Anterior cingulate cortex (tissue), 58 donors: ENCODE measurements around the gene SLCO3A1.
A peak's percentile ranks its signal among the peaks of the same experiment; 100 is the strongest.

ENCODE experiments used
- DNase-seq, 58 donors: peaks; one replicate each; lab custom pipeline; 2025; lab: John Stamatoyannopoulos, UW

The SLCO3A1 gene

DNA sequence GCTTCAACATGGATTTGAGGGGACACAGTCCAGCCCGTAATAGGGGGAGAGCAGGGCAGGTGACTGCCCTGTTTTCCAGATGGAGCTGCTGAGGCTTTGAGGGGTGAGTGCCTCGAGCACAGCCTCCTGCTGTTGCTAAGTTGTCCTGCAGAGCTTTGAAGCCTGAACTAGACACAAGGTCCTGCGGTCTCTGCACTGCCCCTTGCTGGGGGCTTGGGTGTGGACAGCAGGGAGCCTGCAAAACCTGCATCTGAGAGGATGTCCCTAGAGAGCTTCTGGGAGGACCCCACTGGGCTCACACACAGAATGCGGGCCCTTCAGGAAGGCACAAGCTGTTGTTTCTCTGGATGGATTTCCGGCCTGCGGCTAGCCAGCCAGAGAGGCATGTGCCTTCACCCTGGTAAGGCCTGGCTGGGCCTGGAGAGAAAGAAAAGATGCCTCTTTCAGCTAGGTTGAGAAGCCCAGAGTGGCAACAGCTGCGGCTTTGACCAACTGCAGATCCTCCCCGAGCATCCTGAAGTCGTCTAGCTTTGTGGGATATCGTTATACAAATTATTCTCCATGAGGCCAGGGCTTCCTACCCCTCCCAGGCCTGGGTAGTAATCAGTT is 226.2 kb downstream of the SLCO3A1 start:
- DNase-seq: no peak

GRCh38 chr15:92082006-92082843 is 228.7 kb downstream of the SLCO3A1 start:
- peak in 53 of 58 donors; percentile 8 to 87 (median 52) for DNase-seq

DNA sequence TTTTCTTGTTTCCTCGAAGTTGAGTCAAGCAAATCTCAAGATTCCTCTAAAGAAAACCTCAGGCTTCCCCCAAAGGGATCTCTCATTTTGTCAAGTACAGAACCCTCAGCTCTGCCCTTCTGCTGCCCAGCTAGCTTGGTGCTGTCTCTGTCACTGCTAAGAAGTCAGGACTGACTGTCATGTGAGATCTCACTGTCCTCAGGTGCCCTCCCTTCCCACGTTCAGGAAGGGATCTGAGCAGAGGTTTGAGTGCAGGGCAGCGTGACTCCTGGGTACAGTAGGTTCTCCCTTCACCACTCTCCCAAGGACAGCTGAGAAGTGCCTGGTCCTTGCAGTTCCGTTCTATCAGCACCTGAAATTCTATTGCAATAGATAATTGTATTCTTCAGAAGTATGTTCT is 229.7 kb downstream of the SLCO3A1 start:
- DNase-seq: no peak

DNA sequence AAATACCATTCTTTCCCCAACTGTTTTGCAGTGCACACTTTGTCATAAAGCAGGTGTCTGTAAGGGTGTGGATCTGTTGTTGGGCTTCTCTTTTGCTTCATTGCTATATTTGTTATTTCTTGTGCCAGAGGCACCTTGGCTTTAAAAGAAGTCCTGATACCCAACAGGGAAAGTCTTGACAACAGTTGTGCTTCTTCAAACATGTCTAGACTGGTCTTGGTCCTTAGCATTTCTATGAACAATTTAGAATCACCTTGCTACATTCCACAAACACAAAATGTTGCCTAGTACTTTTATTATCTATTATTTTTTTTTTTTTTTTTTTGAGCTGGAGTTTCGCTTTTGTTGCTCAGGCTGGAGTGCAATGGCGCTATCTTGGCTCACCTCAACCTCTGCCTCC is 233.7 kb downstream of the SLCO3A1 start:
- DNase-seq: no peak

DNA sequence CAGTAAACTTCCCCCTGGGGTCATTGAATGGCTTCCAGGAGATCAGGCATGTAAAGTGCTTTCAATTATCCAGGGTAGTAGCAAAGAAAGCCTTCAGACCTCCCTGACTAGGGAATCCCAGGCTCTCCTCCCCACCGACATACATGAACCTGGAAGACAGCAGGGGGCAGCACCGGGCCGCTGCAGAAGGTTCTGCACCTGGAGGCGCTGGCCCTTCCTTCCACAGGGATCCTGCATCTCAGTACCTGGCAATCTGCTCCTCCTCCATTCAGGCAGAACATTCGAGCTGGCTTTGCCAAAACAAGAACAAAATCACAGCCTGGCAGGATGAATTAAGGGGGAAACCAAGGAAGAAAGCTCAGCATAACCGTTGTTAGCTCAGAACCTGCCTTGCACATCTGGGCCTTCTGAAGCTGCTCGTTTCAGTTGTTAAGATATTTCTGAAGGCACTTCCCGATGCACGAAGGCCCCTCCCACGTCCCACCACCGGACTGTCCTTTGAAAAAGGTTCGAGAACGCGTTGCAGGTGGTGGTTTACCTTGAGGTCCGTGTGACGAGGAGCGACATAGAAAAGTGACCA is 237.7 kb downstream of the SLCO3A1 start:
- DNase-seq: peak in 28 of 58 donors; percentile 5 to 66 (median 20)

DNA sequence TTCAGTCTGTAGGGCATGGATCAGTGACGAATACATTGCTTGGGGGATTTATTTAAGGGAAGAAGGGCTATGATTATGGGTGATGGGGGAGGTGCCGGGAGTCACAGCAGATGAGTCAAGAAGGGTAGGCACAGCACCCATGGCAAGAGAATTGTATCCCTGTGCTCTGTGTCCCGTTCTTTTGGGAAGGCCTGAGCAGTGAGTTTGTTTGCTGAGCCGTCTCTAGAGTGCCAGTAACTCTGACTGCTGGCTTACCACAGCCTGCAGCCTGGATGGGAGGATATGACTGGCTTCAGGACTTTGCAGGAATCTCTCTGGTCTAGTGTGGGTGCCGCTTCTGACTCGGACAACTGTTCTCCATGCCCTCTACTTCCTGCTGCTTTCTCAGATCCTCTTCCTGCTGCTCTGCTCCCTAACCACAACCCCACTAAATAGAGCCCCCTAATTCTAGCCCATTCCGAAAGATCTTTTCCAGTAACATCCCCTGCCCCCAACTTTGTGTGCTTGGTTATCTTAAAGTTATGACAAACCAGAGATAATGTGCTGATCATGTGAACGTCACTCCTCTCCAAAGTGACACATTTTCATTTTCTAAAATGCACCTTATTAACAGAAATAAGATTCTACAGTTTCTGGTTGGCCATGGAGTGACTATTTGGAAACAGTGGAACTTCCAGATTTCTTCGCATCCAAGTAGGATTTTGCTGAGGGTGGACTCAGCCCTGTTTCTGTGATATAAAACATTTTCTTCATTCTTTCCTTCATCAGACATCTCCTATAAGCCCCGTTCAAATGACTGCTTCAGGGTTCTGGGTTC is 239.0 kb downstream of the SLCO3A1 start:
- DNase-seq: no peak

DNA sequence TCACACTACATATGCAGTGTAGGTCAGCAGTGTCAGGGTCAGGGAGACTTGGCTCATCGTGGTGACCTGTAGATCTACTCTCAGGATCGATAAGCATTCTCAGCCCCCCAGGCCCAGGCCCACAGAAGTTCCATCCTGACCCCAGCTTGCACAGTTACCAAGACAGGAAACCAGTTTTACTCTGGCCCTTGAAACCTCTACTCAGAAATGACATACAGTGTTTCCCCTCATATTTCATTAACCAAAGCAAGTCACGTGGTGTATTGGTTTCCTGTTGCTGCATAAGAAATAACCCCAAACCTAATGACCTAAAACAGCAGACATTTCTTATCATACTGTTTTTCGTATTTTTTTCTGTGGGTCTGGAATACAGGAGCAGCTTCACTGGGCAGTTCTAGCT is 242.2 kb downstream of the SLCO3A1 start:
- DNase-seq: no peak

- DNase-seq: peak in 36 of 58 donors; percentile 4 to 56 (median 24)
Measured at GRCh38 chr15:92097474-92098178, 244.1 kb downstream of the SLCO3A1 start.

DNA sequence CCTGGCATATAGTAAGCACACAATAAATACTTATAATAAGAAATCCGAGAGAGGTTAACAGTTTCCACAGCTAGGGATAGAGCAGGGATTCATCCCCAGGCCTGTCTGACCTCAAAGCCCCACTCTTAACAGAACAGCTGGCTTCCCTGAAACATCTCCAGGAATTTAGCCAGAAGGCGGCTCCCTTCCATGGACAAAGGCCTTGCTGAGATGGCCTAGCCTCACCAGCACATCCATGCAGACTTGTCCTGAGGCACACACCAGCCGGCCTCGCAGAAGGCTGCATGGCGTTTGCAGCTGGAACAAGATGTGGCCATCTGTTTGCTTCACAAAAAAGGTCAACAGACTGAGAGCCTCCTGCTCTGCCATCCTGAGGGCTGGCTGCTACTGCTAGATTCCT is 245.4 kb downstream of the SLCO3A1 start:
- DNase-seq: peak in 39 of 58 donors; percentile 4 to 82 (median 41)

DNA sequence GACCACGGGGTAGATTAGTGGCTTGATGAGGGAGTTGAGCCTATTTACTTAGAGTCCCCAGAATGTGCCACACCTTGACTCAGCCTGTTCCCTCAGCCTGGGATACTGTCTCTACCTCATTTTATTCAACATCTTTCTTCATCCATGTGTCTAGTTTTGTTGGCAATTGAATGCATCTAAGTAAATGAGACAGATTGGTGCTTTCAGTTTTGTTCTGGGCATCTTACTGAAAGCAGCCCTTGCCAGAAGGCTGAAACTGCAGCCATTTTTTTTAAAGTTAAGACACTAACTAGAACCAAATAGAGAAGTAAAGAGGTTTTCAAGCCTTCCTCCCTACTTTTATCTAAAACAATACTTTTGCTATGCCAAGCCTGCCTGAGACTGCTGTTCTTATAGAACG is 246.8 kb downstream of the SLCO3A1 start:
- DNase-seq: no peak

GRCh38 chr15:92100751-92101150 is 247.2 kb downstream of the SLCO3A1 start:
- DNase-seq: no peak

DNA sequence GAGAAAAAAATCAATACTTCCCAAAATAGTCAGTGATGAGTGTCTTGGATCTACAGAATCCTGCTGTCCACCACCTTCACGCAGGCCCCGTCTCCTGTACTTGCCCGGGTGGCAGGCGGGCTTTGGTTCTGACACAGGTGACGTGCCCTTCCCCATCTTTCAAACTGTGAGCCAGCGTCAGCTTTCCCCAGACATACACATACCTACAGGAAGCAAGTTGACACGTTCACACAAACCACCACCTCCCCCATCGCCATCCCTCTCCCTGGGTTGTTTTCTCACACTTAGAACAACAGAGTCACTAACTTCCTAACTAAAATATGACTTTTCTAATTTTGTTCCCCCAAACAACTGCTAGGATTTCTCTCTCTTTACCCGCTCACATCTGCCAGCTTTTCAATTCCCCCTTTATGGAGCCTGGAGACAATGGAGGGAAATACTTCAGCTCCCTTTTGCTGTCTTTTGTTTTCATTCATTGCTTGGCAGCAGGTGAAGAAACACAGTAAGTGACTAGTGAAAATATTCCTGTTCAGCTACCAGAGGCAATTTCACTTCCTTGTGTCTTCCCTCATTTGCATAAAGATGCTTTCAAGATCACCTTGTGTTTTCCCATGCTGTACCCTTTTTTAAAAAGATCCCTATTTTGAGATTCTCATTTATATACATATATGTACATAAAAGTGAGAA is 248.3 kb downstream of the SLCO3A1 start:
- no peak for DNase-seq

DNA sequence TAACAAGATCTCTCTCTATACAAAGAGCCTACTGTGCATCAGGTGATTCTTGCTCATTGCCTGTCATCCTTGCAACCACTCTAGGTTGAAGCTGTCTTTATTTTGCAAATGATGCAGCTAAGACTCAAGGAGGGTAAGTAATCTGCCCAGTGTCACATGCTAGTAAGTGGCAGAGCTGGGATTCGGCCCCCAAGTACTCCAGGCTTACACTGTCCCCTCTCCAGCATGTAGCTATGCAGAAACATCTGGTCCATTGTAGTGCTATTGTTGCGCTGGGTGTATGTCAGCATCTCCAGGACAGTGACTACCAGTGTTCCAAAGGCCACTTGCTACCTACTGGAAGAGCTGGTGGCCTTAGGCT is 248.9 kb downstream of the SLCO3A1 start:
- no peak for DNase-seq

GRCh38 chr15:92104072-92104471 is 250.6 kb downstream of the SLCO3A1 start:
- no peak for DNase-seq

DNA sequence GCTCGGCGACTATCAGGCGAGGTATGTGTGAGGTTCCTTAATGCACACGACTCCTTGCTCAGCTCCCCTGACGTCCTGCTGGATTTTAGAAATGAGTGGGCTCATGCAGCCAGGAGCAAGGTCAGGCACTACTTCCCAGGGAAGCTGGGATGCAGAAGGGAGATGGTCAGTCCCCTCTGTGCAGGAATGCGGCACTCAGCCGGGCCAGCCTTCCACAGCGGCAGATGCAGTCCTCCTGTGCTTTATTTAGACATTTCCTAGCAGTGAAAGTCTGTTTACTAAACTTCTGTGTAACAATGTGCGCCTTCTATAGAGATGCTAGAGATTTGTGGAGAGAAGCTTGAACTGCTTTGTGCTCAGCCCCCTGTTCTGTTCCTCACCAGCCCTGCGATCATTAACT is 252.1 kb downstream of the SLCO3A1 start:
- DNase-seq: no peak

DNA sequence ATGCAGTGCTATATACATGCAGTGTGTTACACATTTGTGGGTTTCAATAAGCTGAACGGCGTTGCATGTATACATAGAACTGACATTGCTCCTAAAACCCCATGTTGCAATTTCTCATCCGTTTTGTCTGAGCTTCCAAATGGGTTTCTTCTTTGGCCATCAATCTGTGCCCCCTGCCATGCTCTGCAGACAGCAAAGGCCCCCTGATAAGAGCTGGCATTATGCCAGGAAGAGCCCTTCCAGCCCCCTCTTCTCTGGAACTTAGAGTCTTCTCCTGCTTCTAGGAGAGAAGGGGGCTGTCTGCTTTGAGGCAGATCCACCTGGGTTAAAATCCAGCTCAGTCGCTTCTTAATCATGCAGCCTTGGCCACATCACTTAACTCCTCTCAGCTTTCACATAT is 254.0 kb downstream of the SLCO3A1 start:
- DNase-seq: no peak

DNA sequence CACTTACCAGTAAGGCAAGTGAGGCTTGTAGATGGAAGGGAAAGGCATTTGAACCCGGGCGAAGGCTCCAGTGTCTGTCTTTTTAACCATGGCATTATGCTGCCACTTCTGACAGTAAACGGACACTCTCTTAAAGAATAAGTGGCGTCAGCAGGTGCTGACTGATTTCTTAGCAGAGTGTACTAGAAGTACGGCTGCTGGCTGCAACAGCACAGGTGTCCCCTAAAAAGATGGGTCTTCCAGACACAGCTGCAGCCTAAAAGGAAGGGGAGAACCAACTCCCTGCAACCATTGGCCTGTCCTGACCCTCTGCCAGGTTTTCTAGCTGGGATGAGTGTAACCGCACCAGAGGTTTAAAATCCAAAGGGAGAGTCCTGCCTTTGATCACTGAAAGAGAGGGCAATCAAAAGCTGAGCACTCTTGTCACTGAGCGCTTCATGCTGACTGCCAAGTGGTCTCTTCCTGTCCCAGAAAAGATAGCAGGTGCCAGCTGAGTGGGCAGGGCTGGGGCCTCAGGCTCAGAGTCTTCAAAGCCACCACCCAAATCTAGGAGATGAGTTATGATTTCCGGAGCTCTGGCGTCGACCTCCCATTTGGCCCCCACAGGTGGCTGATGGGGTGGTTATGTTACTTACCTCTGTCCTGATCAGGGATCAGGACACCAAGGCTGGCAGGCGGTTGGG is 255.8 kb downstream of the SLCO3A1 start:
- no peak for DNase-seq

- DNase-seq: no peak
Measured at GRCh38 chr15:92111291-92111690, 257.8 kb downstream of the SLCO3A1 start.

DNA sequence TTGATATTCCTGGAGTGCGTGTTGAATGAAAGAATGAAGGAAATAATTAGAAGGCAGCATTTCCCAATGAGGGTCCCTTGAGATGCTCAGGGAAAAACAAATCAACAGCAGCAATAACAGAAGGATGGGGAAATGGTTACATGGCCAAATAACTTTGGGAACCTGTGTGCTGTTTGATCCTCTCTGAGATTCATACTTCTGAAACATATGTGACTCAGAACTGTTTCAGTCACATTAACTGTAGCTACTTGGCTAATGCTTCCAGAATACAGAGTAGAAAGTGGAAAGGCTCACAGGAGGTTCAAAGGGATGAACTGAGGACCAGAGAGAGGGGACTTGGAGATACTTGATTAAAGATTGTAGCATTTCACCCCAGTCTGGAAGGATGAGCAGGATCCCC is 258.2 kb downstream of the SLCO3A1 start:
- DNase-seq: no peak
